HepG2 (cell line): ENCODE data around the gene EXOC7. TPM values are rescaled to one million over a fixed set of nuclear protein-coding genes. Genes with fewer than 3 reads are reported as not detected.

ENCODE experiments used
- ATAC-seq: fragments of 200-7000 bp; cut with Tn5 transposase; 3 replicates; pipeline ENCODE4 v1.9.1; 2020; ENCODE audit warnings: mild to moderate bottlenecking, moderate library complexity
- BruUV-seq: library from RNA; stranded (reverse); fragments of 400-500 nt; replicated peaks from 2 replicates; lab custom pipeline; 2021; lab: Mats Ljungman, UMichigan
- CTCF ChIA-PET: fragments of 300-600 bp; formaldehyde crosslinking; extraction: SDS; loops from one replicate; lab custom pipeline; 2021; ENCODE audit warnings: low total read pairs, inconsistent platforms, low intra/inter-chr PET ratio; lab: Yijun Ruan, JAX
- POLR2A ChIA-PET: fragments of 350-600 bp; sonication (Branson Sonifier 250); formaldehyde crosslinking; loops from one replicate; lab custom pipeline; 2020; ENCODE audit warnings: antibody characterized with exemption, inconsistent platforms; lab: Yijun Ruan, JAX
- DNase-seq: peaks from one replicate; pipeline ENCODE4 v3.0.0-alpha.2; 2015; ENCODE audit warnings: low spot score
- FAIRE-seq: peaks from 3 replicates; lab custom pipeline; 2011; peaks lifted over from hg19 to GRCh38; lab: Jason Lieb, UNC
- H2AFZ ChIP-seq: one replicate; pipeline ENCODE4 v1.6.1; 2011; ENCODE audit warnings: low read length, inconsistent platforms
- H3K27ac ChIP-seq: fragments of 300-600 bp; 3 replicates; pipeline ENCODE4 v1.8.0; 2011; ENCODE audit warnings: mixed run types, mild to moderate bottlenecking, mixed read lengths, low read length, inconsistent platforms; ENCODE audit not compliant: insufficient read depth; ENCODE audit errors: extremely low read length
- H3K27me3 ChIP-seq, 2 experiments: fragments of 200-600 bp in 1 of 2; 2 replicates in 1 of 2; 3 replicates in 1 of 2; pipeline versions ENCODE4 v1.6.0 to v1.8.0; 2011; ENCODE audit warnings: low read length in 2 of 2, mild to moderate bottlenecking in 2 of 2, moderate library complexity in 2 of 2, inconsistent platforms in 1 of 2; ENCODE audit not compliant: insufficient read depth in 2 of 2, control insufficient read depth in 1 of 2
- H3K36me3 ChIP-seq, 2 experiments: fragments of 200-600 bp in 1 of 2; replicated peaks in 1 of 2; 2 replicates in 1 of 2; 3 replicates in 1 of 2; pipeline versions ENCODE4 v1.5.1 to v1.8.0; 2011; ENCODE audit warnings: low read length in 2 of 2, inconsistent platforms in 1 of 2; ENCODE audit not compliant: insufficient read depth in 2 of 2, control insufficient read depth in 1 of 2
- H3K4me1 ChIP-seq: 2 replicates; pipeline ENCODE4 v1.5.1; 2012; ENCODE audit warnings: low read length, inconsistent platforms; ENCODE audit not compliant: insufficient read depth
- H3K4me2 ChIP-seq: 2 replicates; pipeline ENCODE4 v1.6.0; 2011; ENCODE audit warnings: low read depth, low read length, inconsistent platforms
- H3K4me3 ChIP-seq, 3 experiments: fragments of 200-600 bp in 1 of 3; sonication (generic), shearing (Covaris generic) in 1 of 3; replicated peaks in 1 of 3; 2 replicates each; pipeline ENCODE4 v1.5.1; 2011 to 2016; ENCODE audit warnings: low read length in 3 of 3, inconsistent platforms in 2 of 3, low read depth in 2 of 3, mild to moderate bottlenecking in 2 of 3, control low read depth in 1 of 3, mixed read lengths in 1 of 3; ENCODE audit not compliant: insufficient read depth in 1 of 3
- H3K79me2 ChIP-seq: one replicate; pipeline ENCODE4 v1.6.1; 2011; ENCODE audit warnings: low read length, inconsistent platforms; ENCODE audit not compliant: insufficient read depth
- H3K9ac ChIP-seq: 2 replicates; pipeline ENCODE4 v1.6.0; 2011; ENCODE audit warnings: mild to moderate bottlenecking, low read depth, low read length, inconsistent platforms; ENCODE audit not compliant: insufficient read depth
- H3K9me3 ChIP-seq: 2 replicates; pipeline ENCODE4 v1.5.1; 2012; ENCODE audit warnings: mild to moderate bottlenecking, low read length
- H4K20me1 ChIP-seq: 2 replicates; pipeline ENCODE4 v1.6.0; 2011; ENCODE audit warnings: inconsistent platforms, mild to moderate bottlenecking, low read length, moderate library complexity; ENCODE audit not compliant: insufficient read depth
- RXRA ChIP-seq: sonication (generic); formaldehyde crosslinking; IDR thresholded peaks from 2 replicates; pipeline ENCODE4 v1.5.1; 2020; ENCODE audit warnings: missing genetic modification reagents
- SPEN ChIP-seq: sonication (generic); formaldehyde crosslinking; IDR thresholded peaks from 2 replicates; pipeline ENCODE4 v1.5.1; 2020; ENCODE audit warnings: low read depth, mild to moderate bottlenecking, missing genetic modification reagents
- ZNF333 ChIP-seq: sonication (generic); formaldehyde crosslinking; IDR thresholded peaks from 2 replicates; pipeline ENCODE4 v1.4.0; 2020; ENCODE audit warnings: mild to moderate bottlenecking, missing genetic modification reagents, borderline replicate concordance
- ZNF780A ChIP-seq: sonication (generic); formaldehyde crosslinking; IDR thresholded peaks from 2 replicates; pipeline ENCODE4 v1.8.0; 2022; ENCODE audit warnings: mild to moderate bottlenecking, missing genetic modification reagents, moderate library complexity
- ZNF841 ChIP-seq: sonication (generic); formaldehyde crosslinking; IDR thresholded peaks from 2 replicates; pipeline ENCODE4 v1.8.1; 2023; ENCODE audit warnings: missing genetic modification reagents, borderline replicate concordance
- WGBS: methylation state at CpG from one replicate; pipeline ENCODE4 v1.1.6; 2017; ENCODE audit warnings: low lambda C conversion rate; 5-methylcytosine and 5-hydroxymethylcytosine counted together
- in situ Hi-C: cut with HindIII; loops from 2 replicates; pipeline ENCODE4 v1.10.0; 2017; ENCODE audit warnings: low pct_unique_long_range_greater_than_20kb; ENCODE audit not compliant: extremely low pct_ligation_motif_present
- intact Hi-C: fragments of 100-400 bp; cut with micrococcal nuclease; formaldehyde crosslinking; loops from one replicate; pipeline ENCODE4 v1.10.0; 2022; ENCODE audit not compliant: unreplicated experiment
- polyA plus RNA-seq, 8 experiments: library from polyadenylated mRNA; depleted of rRNA in 3 of 8; stranded (reverse) in 7 of 8; unstranded in 1 of 8; fragments of >200 nt; fragmentation: Illumina TruSeq in 4 of 8; extraction: Trizol in 4 of 8; gene quantifications; 2 replicates each; pipeline versions ENCODE4 v1.2.1 to v1.2.3, GENCODE V29; 2011 to 2016; ENCODE audit warnings: low read depth in 4 of 8, missing spikeins in 1 of 8, mixed read lengths in 1 of 8; ENCODE audit not compliant: insufficient read depth in 1 of 8
- total RNA-seq, 5 experiments: library from RNA; depleted of rRNA; stranded (reverse); fragments of >200 nt; fragmentation: Illumina TruSeq; extraction: Trizol; gene quantifications; 2 replicates each; pipeline ENCODE4 v1.2.3, GENCODE V29; 2016; ENCODE audit warnings: low read depth in 1 of 5
- TF ChIP-seq, protein P1 (sequence below): sonication (generic); formaldehyde crosslinking; IDR thresholded peaks from 2 replicates; pipeline ENCODE4 v1.5.0; 2020; ENCODE audit warnings: missing genetic modification reagents, mild to moderate bottlenecking, borderline replicate concordance

EXOC7 gene
- total and polyA plus RNA-seq, 2 of the 13 experiments (the other 11 are each of a cell fraction or from before 2014, with no cell fraction given) = 86.9 to 116 TPM

DNA sequence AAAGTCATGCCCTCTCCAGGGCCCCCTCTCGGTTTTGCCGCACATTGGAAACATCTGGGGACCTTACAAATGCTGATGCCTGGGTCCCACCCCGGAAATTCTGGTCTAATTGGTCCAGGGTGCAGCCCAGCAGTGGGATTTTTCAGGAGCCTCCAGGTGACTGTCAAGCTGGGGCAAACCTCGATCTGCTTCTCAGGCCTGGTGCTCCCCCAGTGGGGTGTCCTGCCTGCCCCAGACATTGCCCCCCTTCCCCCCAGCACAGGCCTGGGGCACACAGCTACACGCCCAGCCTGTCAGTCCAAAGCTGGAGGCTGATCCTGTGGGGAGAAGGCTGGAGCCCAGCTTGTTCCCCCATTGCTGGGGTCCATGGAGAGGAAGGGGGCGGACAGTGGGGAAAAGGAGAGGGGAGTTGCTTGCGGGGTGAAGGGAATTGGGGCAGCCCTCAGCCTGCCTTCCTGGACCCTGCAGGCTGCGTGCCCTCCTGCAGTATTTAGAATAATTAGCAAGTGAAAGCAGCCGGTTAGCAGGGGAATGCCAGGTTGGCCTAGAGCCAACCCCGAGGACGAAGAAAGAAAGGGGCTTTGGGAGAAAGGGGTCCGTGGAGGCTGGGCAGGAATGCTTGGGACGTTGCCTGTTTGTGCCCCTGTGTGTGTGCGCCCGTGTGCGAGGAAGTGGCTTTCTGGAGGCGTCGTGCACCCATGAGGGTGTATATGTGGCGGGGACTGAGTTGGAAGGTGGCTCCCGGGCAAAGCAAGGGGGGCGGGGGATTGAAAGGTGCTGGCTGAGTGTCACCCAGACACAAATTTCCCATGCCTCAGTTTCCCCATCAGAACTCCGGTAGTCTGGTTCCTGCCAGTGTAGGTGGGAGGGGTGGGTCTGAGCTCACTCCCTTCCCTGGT, 31.6 kb upstream of the EXOC7 start:
- Histone ChIP-seq H3K4me2 (no peak overlapping the region), H3K36me3 (no peaks in the 10 kb centered on the region), H4K20me1 (no peaks in the 10 kb centered on the region), H3K9me3 (no peaks in the 10 kb centered on the region), H3K9ac (no peak overlapping the region), H3K27ac (no peak overlapping the region), H3K79me2 (no peaks in the 10 kb centered on the region), H3K27me3 (no peaks in the 10 kb centered on the region; a peak in 4 of 5 replicates), H3K4me1 (peaks cover 94% of the 10 kb centered on the region), H2AFZ (no peak overlapping the region), H3K4me3 (no peak overlapping the region)
- in situ Hi-C loops = no loop called here
- no peak for ATAC-seq
- BruUV-seq = no TSS peak
- TF ChIP-seq ZNF841 (no peak), SPEN (CRISPR knock-in tag) (no peak), ZNF333 (CRISPR knock-in tag) (0 out of 2 replicates have a peak, but pooled peaks have one; percentile 27), ZNF780A (CRISPR knock-in tag) (0 out of 2 replicates have a peak, but pooled peaks have one; percentile 24), RXRA (0 out of 2 replicates have a peak, but pooled peaks have one; percentile 6)
- TF ChIP-seq, protein P1, sequence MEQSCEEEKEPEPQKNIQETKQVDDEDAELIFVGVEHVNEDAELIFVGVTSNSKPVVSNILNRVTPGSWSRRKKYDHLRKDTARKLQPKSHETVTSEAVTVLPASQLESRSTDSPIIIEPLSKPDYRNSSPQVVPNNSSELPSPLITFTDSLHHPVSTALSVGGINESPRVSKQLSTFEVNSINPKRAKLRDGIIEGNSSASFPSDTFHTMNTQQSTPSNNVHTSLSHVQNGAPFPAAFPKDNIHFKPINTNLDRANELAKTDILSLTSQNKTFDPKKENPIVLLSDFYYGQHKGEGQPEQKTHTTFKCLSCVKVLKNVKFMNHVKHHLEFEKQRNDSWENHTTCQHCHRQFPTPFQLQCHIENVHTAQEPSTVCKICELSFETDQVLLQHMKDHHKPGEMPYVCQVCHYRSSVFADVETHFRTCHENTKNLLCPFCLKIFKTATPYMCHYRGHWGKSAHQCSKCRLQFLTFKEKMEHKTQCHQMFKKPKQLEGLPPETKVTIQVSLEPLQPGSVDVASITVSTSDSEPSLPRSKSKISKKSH (CRISPR knock-in tag) = peak; percentile 4; the same call in 1 of the 2 replicates
- intact Hi-C loops = no loop called here
- DNase-seq = no peak
- WGBS = 84% methylated on average over 21 of the region's 22 CpGs
- ChIA-PET POLR2A (no interaction called here), CTCF (no interaction called here)
- no peak for FAIRE-seq
